Stimulated activated CD4-positive, alpha-beta T cell treated with anti-CD3 and anti-CD28 coated beads, Interleukin-15, amount 100 ng/mL, for 48 hours (primary cell): ENCODE results near the gene RAP2C.
"Not testable (repeated sequence)": the region's sequence is repeated elsewhere in the genome, so short reads cannot be mapped to it uniquely, and the experiment has no call there.

Experiments
- DNase-seq, 2 donors: peaks; one replicate each; pipeline ENCODE4 v3.0.0-alpha.2; 2020; ENCODE audit warnings: low read depth in 2 of 2

The RAP2C gene

DNA sequence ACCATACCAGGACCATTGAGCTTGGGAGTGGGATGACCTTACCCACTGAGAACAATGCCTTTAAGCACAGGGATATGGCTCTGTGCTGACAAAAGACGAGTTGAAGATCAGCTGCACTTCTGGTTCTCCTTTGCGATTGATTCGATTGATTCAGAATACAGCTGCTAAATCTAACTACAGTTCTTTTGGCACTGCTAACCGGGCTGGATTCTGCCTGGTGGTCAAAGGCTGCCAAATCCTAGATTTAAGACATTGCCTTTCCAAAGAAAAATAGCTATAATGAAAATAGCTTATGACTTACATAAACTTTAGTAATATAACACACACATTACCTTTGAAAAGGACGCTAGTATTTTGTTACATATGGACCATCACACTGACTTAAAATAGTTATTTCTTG, 18.3 kb downstream of the RAP2C start:
- DNase-seq = no peak

DNA sequence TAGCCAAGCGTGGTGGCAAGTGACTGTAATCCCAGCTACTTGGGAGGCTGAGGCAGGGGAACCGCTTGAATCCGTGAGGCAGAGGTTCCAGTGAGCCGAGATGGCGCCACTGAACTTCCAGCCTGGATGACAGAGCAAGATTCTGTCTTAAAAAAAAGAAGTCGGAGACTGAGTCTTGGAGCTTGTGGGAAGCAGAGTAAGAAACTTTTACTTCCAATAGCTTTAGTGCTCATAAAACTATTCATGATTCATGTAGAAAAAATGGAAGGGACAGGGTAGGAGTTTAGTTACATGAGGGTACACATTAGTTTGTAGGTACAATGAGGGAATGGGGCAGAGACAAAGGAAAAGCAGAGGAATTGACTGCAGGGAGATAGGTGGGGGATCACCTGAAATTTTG, 19.3 kb downstream of the RAP2C start:
- no peak for DNase-seq

DNA sequence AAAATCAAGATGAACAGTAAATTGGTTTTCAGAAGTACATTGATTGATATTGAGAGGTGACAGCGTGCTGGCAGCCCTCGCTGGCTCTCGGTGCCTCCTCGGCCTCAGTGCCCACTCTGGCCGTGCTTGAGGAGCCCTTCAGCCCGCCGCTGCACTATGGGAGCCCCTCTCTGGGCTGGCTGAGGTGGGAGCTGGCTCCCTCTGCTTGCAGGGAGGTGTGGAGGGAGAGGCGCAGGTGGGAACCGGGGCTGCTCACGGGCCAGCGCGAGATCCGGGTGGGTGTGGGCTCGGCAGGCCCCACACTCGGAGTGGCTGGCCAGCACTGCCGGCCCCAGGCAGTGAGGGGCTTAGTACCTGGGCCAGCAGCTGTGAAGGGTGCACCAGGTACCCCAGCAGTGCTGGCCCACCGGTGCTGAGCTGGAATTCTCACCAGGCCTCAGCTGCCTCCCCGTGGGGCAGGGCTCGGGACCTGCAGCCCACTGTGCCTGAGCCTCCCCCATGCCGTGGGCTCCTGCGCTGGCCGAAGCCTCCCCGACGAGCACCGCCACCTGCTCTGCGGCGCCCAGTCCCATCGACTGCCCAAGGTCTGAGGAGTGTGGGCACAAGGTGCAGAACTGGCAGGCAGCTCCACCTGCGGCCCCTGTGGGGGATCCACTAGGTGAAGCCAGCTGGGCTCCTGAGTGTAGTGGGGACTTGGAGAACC, 25.2 kb downstream of the RAP2C start:
- DNase-seq = no peak

DNA sequence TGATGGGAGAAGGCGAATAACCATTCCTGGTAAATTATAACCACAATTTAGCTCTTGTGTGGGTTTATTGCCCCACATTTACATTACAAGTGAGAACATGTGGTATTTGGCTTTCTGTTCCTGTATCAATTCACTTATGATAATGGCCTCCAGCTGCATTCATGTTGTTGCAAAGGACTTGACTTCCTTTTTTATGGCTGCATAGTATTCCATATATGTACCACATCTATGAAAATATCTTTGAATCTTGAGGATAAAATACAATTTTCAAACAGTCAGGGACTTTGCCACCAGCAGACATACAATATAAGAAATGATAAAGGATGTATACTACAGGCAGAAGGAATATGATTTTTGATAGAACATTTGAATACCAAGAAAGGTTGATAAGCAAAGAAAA, 27.3 kb downstream of the RAP2C start:
- no peak for DNase-seq

DNA sequence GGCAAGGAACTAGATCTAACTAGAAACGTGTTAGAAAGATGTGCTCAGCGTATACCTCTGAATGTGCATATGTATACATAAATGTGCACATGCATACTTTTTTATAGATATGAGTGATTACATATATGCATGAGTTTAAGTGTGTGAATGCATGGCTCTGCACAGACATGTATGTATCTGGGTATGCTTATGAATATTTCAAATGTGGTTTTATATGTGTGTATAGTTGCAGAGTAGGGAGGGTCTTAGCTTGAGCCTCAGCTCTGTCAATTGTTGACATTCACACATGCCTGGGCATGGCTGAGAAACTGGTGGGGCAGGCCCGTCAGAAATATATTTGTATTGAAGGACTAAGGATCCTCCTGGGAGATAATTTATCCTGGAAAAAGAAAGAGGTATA, 31.1 kb downstream of the RAP2C start:
- no peak for DNase-seq

DNA sequence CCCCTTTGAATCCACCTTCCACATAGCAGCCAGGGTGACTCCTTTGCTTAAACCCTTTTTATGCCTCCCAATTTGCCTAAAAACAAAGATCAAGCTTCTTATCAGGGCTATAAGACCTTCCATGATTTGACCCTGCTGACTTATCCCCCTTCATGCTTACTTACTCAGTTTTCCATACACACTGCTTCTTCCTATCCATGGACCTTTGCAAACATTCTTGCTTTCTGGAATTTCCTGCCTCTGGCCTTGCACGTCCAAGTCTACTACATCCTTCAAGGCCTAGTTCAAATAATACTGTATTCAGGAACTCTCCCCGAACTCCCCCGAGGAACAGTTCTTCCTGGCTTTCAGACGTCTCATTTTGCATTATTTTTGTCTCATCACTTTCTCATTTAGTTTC, 31.8 kb downstream of the RAP2C start:
- no peak for DNase-seq

DNA sequence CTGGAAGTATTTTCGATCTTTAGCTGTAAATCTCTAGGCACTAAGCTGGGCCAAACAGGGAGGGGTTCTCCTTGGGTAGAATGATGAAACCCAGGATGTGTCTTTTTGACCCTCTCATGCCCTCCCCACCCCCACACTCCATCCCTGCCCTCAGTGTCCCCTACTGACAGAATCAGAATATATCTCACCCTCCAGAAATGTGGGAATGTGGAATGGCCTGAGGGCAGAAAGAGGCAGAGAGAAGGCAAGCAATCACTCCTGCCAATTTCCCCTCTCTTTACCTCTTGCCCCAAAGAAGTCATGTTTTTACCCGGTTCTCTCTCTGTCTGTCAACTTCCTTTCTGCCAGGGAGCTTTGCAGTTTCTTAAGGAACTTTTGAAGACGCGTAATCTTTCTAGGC, 34.4 kb downstream of the RAP2C start:
- DNase-seq = no peak

DNA sequence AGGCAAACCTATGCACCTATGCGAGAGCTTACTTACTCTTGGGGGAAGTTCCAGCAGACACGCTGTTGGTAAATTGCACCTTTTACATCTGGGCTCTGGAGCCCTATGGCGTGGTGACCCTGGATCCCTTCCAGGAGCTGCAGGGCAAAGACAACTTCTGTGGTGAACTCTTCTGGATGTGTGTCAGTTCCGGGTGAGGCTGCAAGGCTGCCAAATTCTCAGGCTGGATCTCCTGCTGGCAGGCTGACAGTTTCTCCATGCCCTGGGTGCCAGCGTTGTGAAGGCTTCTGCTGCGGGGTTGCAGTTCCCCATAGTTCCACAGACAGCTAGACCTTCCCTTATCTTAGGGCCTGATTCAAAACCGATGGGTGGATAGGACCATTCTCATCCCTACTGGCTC, 37.9 kb downstream of the RAP2C start:
- no peak for DNase-seq

DNA sequence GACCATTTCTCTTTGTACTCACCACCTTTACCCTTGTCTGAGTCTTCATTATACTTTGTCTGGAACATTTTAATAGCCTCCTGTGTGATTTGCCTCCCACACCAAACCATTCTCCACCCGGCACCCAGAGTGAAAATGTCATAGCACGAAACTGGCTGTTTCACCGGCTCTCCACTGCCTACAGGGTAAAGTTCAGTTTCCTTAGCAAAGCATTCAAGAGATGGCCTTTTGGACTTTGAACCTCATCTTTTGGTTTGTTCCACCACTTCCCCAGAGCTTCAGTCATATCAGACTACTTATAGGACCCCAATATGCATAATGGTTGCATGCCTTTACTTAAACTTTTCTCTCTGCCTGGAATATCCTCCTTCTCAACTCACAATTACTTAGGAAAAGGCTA, 38.3 kb downstream of the RAP2C start:
- no peak for DNase-seq

DNA sequence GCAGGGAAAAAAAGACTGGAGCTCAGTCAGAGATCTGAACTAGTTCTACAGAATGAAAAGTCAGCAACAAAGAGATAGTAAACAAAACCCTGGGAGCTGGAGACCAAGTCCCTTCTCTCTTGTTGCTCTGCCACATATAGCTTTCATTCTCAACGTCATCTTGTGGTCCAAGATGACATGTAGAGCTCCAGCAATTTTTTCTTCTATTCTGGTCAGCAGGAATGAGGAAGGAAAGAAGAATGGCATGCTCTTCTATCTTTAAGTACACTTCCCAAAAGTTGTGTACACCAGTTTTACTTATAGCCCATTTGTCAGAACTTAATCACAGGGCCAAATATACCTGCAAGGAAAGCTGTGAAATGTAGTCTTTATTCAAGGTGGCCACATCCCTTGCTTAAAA, 45.6 kb downstream of the RAP2C start:
- DNase-seq = no peak

DNA sequence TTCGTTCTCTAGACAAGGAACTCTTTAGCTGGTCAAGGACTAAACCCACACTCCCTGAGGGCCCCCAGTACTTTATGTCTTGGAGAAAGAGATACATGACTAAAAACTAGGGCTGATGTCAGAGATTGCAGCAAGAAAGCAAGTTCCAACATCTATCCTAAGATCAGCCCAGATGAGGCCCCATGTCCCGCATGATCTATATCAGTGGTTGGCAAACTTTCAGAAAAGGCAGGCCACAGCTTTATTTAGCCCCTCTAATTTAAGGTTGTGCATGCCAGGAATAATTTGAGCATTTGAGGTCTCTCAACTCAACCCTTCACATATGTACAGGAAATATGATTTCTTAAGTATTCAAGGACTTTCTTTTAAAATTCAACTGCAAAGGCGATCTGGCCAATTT, 47.4 kb downstream of the RAP2C start:
- no peak for DNase-seq

DNA sequence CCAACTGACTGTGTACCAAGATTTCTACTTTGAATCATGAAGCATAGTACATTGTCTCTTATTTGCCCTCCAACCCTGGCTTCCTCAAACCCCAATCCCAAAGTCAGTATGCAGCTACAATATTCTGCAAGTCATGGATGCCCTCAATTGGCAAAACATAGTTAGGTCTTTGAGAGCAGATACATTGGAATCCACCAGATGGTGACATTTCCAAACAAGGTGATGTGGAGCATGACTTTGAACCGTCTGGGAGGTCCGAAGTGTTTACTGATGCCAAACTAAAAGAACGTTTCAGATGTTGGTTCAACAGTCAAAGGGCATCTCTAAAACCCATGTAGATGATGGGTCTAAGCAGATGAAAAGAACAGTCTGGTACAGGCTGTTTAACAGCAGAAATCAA, 47.8 kb downstream of the RAP2C start:
- DNase-seq = no peak

DNA sequence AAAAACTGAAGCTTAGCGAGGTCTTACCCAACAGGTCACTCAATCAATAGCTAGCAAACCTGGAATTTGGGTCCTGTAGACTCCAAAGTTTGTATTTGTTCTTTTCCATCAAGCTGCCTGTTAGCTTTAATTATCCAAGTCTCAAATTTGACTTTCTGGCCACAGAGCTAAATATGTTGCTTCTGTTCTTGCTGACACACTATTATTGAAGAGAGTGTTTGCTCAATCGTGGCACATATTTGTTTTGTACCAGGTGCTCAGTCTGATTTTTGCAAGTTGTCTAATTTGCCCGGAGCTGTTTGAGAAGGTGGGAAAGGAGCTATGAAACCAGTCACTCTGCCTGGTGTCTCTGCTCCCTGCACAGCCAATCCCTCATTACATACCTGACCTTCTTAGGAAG, 49.7 kb downstream of the RAP2C start:
- DNase-seq = no peak

DNA sequence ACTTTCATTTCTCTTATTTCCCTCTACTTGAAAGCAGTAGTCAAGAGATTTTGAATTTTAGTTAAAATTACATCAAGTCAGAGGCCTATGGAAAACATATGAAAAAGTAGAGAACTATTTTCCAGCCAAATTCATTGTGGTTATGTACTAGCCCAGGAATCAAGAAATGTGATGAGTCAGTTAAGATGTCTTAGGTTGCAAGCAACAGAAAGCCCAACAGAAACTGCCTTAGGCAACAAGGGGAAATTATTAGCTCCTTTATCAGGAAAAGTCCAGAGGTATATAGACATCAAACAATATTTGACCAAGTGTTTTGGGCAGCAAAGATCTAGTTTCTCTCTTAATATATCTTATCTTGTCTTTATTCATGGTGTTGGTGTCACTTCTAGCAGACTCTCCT, 53.6 kb downstream of the RAP2C start:
- no peak for DNase-seq

DNA sequence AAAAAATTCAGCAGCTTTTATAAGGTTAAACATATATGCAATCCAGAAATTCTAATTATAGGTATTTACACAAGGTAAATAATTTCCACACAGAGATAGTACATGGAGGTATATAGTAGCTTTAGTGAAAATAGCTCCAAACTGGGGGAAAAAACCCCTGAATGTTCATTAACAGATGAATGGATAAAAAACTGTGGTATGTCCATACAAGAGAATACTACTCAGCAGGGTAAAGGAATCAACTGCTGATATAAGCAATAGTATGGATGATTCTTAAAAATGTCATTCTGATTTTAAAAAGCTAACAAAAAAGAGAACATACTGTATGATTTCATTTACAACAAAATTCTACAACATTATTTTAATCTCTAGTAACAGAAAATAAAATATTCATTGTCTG, 54.2 kb downstream of the RAP2C start:
- no peak for DNase-seq

DNA sequence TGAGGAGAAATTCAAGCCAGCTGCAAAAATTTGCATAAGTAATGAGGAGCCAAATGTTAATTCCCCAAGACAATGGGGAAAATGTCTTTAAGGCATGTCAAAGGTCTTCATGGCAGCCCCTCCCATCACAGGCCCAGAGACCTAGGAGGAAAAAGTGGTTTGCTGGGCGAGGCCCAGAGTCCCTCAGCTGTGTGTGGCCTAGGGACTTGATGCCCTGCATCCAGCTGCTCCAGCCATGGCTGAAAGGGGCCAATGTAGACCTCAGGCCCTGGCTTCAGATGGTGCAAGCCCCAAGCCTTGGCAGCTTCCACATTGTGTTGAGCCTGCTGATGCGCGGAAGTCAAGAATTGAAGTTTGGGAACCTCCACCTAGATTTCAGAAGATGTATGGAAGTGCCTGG, 56.2 kb downstream of the RAP2C start:
- not testable (repeated sequence) for DNase-seq

DNA sequence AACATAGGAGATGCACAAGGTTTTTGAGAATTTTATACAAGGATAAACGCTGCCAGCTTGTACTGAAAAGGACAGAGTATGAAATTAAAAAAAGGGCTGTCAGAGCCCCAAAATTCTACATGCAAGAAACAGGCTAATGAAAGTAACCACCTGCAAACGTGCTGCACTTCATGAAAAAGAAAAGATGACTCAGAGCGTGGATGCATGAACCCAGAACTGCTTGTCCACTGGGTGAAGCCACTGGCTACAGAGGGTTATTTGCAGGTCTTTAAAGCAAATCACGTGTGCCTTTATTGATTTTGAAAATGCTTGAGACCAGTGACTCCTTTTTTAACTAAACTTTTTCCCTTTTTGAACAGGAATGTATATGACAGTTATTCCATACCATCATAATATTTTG, 66.1 kb downstream of the RAP2C start:
- DNase-seq = no peak
